ENCODE measurements around the gene ARL5A.

The ARL5A gene

GRCh38 chr2:151766437-151767153, 61.6 kb downstream of the ARL5A start:
- no peak for DNase-seq (ENCODE audit: low read depth)

- DNase-seq (ENCODE audit: low read depth) = no peak
Observed at GRCh38 chr2:151765760-151766410, 62.3 kb downstream of the ARL5A start.

GRCh38 chr2:151762694-151763093, 65.5 kb downstream of the ARL5A start:
- DNase-seq (ENCODE audit: low read depth) = no peak

GRCh38 chr2:151761687-151762086, 66.5 kb downstream of the ARL5A start:
- DNase-seq (ENCODE audit: low read depth) = no peak

- DNase-seq (ENCODE audit: low read depth) = no peak
Observed at GRCh38 chr2:151761193-151761592, 67.0 kb downstream of the ARL5A start.

GRCh38 chr2:151760139-151760650, 68.0 kb downstream of the ARL5A start:
- DNase-seq (ENCODE audit: low read depth) = no peak

- DNase-seq (ENCODE audit: low read depth) = no peak
Observed at GRCh38 chr2:151758744-151759143, 69.5 kb downstream of the ARL5A start.

- no peak for DNase-seq (ENCODE audit: low read depth)
Observed at GRCh38 chr2:151757861-151758260, 70.4 kb downstream of the ARL5A start.

GRCh38 chr2:151756820-151757219, 71.4 kb downstream of the ARL5A start:
- DNase-seq (ENCODE audit: low read depth) = no peak

- no peak for DNase-seq (ENCODE audit: low read depth)
Observed at GRCh38 chr2:151754253-151754897, 73.8 kb downstream of the ARL5A start.

- DNase-seq (ENCODE audit: low read depth) = no peak
Observed at GRCh38 chr2:151753540-151753939, 74.7 kb downstream of the ARL5A start.

Measured in activated T-helper 9 cell treated with anti-CD3 and anti-CD28 coated beads, Interleukin-2, amount 50 U/mL, for 16 hours (primary cell).